Ishikawa (cell line): ENCODE measurements around the gene DMAC2L.

Source experiments
- EP300 ChIP-seq: IDR thresholded peaks from 2 replicates; pipeline ENCODE4 v1.6.1; 2012; ENCODE audit warnings: borderline replicate concordance
- RAD21 ChIP-seq: IDR thresholded peaks from 2 replicates; pipeline ENCODE4 v1.6.1; 2012; ENCODE audit warnings: low read depth
- TAF1 ChIP-seq: IDR thresholded peaks from 2 replicates; pipeline ENCODE4 v1.6.1; 2012; ENCODE audit warnings: low read depth, mild to moderate bottlenecking
- TCF12 ChIP-seq: IDR thresholded peaks from 2 replicates; pipeline ENCODE4 v1.6.1; 2012; ENCODE audit warnings: low read depth
- TF ChIP-seq, protein P1 (sequence below): IDR thresholded peaks from 2 replicates; pipeline ENCODE4 v1.6.1; 2012; ENCODE audit warnings: low read depth, mild to moderate bottlenecking

DNA sequence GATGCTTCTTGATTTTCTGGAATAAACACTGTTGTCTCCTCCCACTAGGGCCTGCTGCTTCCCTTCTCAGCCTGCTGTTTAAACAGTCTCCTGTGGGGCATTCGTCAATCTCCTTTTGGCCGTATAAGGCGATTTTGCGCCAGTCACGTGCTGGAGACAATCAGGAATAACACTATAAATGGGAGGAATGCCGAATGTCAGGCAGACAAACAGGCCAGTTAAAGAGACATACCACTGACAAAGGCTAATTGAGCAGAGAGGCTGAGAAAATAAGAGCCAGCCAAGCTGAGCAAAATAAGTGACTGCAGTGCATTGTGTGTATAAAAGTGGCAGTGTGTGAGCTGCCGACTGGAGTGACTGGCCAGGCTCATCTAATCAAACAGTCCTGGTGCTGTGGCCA, 23.3 kb downstream of the DMAC2L start:
- TF ChIP-seq TAF1: no peak
- no peak for TF ChIP-seq RAD21
- TF ChIP-seq, protein P1, sequence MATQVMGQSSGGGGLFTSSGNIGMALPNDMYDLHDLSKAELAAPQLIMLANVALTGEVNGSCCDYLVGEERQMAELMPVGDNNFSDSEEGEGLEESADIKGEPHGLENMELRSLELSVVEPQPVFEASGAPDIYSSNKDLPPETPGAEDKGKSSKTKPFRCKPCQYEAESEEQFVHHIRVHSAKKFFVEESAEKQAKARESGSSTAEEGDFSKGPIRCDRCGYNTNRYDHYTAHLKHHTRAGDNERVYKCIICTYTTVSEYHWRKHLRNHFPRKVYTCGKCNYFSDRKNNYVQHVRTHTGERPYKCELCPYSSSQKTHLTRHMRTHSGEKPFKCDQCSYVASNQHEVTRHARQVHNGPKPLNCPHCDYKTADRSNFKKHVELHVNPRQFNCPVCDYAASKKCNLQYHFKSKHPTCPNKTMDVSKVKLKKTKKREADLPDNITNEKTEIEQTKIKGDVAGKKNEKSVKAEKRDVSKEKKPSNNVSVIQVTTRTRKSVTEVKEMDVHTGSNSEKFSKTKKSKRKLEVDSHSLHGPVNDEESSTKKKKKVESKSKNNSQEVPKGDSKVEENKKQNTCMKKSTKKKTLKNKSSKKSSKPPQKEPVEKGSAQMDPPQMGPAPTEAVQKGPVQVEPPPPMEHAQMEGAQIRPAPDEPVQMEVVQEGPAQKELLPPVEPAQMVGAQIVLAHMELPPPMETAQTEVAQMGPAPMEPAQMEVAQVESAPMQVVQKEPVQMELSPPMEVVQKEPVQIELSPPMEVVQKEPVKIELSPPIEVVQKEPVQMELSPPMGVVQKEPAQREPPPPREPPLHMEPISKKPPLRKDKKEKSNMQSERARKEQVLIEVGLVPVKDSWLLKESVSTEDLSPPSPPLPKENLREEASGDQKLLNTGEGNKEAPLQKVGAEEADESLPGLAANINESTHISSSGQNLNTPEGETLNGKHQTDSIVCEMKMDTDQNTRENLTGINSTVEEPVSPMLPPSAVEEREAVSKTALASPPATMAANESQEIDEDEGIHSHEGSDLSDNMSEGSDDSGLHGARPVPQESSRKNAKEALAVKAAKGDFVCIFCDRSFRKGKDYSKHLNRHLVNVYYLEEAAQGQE: no peak
- no peak for TF ChIP-seq EP300
- no peak for TF ChIP-seq TCF12
